ENCODE data around the gene CEP128.

- TF ChIP-seq CTCF (conservative IDR thresholded peaks at IDR 0.05) (no peak), EZH2 (IDR thresholded peaks at IDR 0.05; ENCODE audit: low read depth) (no peak)
Measured at GRCh38 chr14:80955416-80955941, 13.9 kb upstream of the CEP128 start, which contains the start of gene TSHR.

All from PC-9 (cell line).